ENCODE data around the gene MAGI2.
A peak's percentile ranks its signal among the peaks of the same experiment; 100 is the strongest.

MAGI2 gene

GRCh38 chr7:79453558-79454360 lies at the start of gene MAGI2:
MAGI2 (minus strand) TSS chr7:79453667; CDS start chr7:79453320, 347 bp downstream.
- H3K27ac ChIP-seq = peak within 1 kb of the TSS; percentile 85
- no peak for TF ChIP-seq CTCF (conservative IDR thresholded peaks at IDR 0.05; ENCODE audit: low read depth)
- ChIA-PET POLR2A (ENCODE audit: low non-redundant PET) (interaction anchor here (0.5 kb wide), 1 partner anchor 1023 kb away, joined by 4 read pairs; no protein-coding TSS in a partner anchor), CTCF (interaction anchor here (0.6 kb wide), 2 partner anchors 89 to 923 kb away, joined by 4 to 5 read pairs; no protein-coding TSS in a partner anchor)
- peak; percentile 13 for DNase-seq (ENCODE audit: low spot score)

GRCh38 chr7:79502151-79502550 lies 48.7 kb upstream of the MAGI2 start:
- H3K27ac ChIP-seq = no peak overlapping the region
- no peak for DNase-seq (ENCODE audit: low spot score)
- ChIA-PET POLR2A (ENCODE audit: low non-redundant PET) (no interaction called here), CTCF (interaction anchor here (0.6 kb wide), 3 partner anchors 59 to 274 kb away, joined by 3 to 4 read pairs (median 3); no protein-coding TSS in a partner anchor)
- no peak for TF ChIP-seq CTCF (conservative IDR thresholded peaks at IDR 0.05; ENCODE audit: low read depth)

- DNase-seq (ENCODE audit: low spot score) = no peak
- no peak overlapping the region for H3K27ac ChIP-seq
- ChIA-PET POLR2A (ENCODE audit: low non-redundant PET) (no interaction called here), CTCF (no interaction called here)
- TF ChIP-seq CTCF (conservative IDR thresholded peaks at IDR 0.05; ENCODE audit: low read depth) = no peak
Measured at GRCh38 chr7:79500759-79501158, 47.3 kb upstream of the MAGI2 start.

GRCh38 chr7:79497728-79498127 lies 44.3 kb upstream of the MAGI2 start:
- TF ChIP-seq CTCF (conservative IDR thresholded peaks at IDR 0.05; ENCODE audit: low read depth) = no peak
- no peak overlapping the region for H3K27ac ChIP-seq
- ChIA-PET CTCF (no interaction called here), POLR2A (ENCODE audit: low non-redundant PET) (no interaction called here)
- DNase-seq (ENCODE audit: low spot score) = no peak

GRCh38 chr7:79495544-79496272 lies 42.2 kb upstream of the MAGI2 start:
- peak; percentile 33 for DNase-seq (ENCODE audit: low spot score)
- H3K27ac ChIP-seq = no peak overlapping the region
- POLR2A ChIA-PET (ENCODE audit: low non-redundant PET) = no interaction called here
- no peak for TF ChIP-seq CTCF (conservative IDR thresholded peaks at IDR 0.05; ENCODE audit: low read depth)
- CTCF ChIA-PET = no interaction called here

GRCh38 chr7:79494046-79494445 lies 40.6 kb upstream of the MAGI2 start:
- no peak for TF ChIP-seq CTCF (conservative IDR thresholded peaks at IDR 0.05; ENCODE audit: low read depth)
- ChIA-PET POLR2A (ENCODE audit: low non-redundant PET) (no interaction called here), CTCF (interaction anchor here (0.7 kb wide), 1 partner anchor 526 kb away, joined by 4 read pairs; no protein-coding TSS in a partner anchor)
- H3K27ac ChIP-seq = no peak overlapping the region
- DNase-seq (ENCODE audit: low spot score) = no peak
